ENCODE data around the gene MEAF6. TPM values are rescaled to one million over a fixed set of nuclear protein-coding genes. Genes with fewer than 3 reads are reported as not detected.
"Not testable (repeated sequence)": the region's sequence is repeated elsewhere in the genome, so short reads cannot be mapped to it uniquely, and the experiment has no call there.

MEAF6 gene
- total RNA-seq, 4 donors from 2014 or later = 26.9 to 81.7 (median 54.7) TPM

GRCh38 chr1:37553598-37553926, 39.0 kb upstream of the MEAF6 start:
- no peaks in the 10 kb centered on the region for H3K27me3 ChIP-seq
- H3K9me3 ChIP-seq = no peaks in the 10 kb centered on the region
- DNase-seq = no peak
- peaks cover 0 to 17% (median 5%) of the 10 kb centered on the region in 4 donors for H3K4me1 ChIP-seq
- peak overlapping the region; percentile 81 to 89 (median 84) for H3K27ac ChIP-seq
- H3K4me3 ChIP-seq = peak overlapping the region; percentile 71 to 94 (median 79)
- no peak for TF ChIP-seq POLR2A (IDR thresholded peaks at IDR 0.05)
- H3K36me3 ChIP-seq = peaks cover 0 to 28% (median 0%) of the 10 kb centered on the region in 3 donors

- TF ChIP-seq POLR2A (IDR thresholded peaks at IDR 0.05) (no peak), CTCF (IDR thresholded peaks at IDR 0.05) (no peak)
- Histone ChIP-seq H3K4me1 (peaks cover 0 to 10% (median 5%) of the 10 kb centered on the region in 4 donors), H3K36me3 (peaks cover 0 to 70% (median 0%) of the 10 kb centered on the region in 3 donors)
Observed at GRCh38 chr1:37549341-37549740, 34.8 kb upstream of the MEAF6 start.

DNA sequence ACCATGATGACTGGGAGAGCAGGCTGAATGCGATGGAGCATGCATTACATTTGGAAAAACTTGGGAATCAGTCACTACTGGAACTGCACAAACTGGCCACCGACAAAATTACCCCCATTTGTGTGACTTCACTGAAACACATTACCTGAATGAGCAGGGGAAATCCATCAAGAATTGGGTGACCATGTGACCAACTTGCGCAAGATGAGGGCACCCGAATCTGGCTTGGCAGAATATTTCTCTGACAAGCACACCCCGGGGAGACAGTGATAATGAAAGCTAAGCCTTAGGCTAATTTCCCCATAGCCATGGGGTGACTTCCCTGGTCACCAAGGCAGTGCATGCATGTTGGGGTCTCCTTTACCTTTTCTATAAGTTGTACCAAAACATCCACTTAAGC, 30.5 kb upstream of the MEAF6 start:
- no peaks in the 10 kb centered on the region for H3K27me3 ChIP-seq
- H3K36me3 ChIP-seq = peaks cover 0 to 70% (median 0%) of the 10 kb centered on the region in 3 donors
- TF ChIP-seq POLR2A (IDR thresholded peaks at IDR 0.05) (no peak), CTCF (IDR thresholded peaks at IDR 0.05) (no peak)
- H3K9me3 ChIP-seq = no peaks in the 10 kb centered on the region
- H3K27ac ChIP-seq = no peak overlapping the region
- no peak for DNase-seq
- no peak overlapping the region for H3K4me3 ChIP-seq
- H3K4me1 ChIP-seq = no peaks in the 10 kb centered on the region

More at GRCh38 chr1:37549341-37549740, 34.8 kb upstream of the MEAF6 start:
- Histone ChIP-seq H3K27ac (no peak overlapping the region), H3K4me3 (no peak overlapping the region), H3K9me3 (no peaks in the 10 kb centered on the region), H3K27me3 (no peaks in the 10 kb centered on the region)
- no peak for DNase-seq

DNA sequence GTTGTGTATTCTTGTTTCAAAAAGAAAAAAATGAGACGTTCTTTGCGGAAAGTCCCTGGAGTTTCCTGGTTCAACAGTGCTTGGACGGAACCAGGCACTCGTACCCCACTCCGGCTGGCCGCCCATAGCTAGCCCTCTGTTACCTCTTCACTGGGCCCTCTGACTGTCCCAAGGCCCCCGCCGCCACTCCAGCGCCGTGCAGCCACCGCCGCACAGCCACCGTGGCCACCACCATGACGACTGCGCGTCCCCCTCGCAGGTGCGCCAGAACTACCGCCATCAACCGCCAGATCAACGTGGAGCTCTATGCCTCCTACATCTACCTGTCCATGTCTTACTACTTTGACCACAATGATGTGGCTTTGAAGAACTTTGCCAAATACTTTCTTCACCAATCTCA, 30.0 kb upstream of the MEAF6 start:
- Histone ChIP-seq H3K4me1 (no peaks in the 10 kb centered on the region), H3K27me3 (no peaks in the 10 kb centered on the region), H3K9me3 (no peaks in the 10 kb centered on the region), H3K27ac (no peak overlapping the region), H3K36me3 (peaks cover 0 to 73% (median 0%) of the 10 kb centered on the region in 3 donors), H3K4me3 (no peak overlapping the region)
- TF ChIP-seq CTCF (IDR thresholded peaks at IDR 0.05) (no peak), POLR2A (IDR thresholded peaks at IDR 0.05) (no peak)
- no peak for DNase-seq

DNA sequence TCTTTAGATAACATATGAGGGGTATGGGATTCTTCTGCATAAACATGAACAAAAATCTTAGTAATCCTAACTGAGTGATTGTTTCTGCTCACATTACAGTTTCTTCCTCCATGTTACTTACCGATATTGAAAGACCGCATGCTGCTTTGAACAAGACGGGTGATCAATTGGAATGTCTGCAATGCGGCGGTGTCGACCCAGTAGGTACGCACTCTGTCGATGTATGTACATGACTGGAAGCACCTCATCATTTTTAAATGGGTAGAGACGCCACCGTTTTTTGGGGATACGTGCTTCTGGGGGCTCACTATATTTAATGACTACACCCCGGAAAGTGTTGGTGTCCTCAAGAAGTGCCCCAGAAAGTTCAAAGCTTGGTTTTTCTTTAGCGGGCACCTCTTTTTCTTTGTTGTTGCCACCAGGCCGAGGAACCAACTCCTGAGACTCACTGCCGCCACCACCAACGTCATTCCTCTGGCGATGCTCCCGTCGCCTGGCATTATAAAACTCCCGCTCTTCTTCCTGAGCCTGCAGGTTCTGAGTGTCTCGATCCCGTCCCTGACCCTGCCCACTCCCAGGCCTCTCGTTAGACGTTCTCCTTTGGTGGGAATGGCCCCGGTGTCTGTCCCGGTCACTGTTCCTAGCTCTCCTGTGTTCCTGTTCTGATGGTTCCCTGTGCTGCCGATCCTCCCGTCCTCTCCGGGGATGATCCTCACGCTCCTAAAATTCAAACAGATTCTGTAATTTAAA, 25.6 kb upstream of the MEAF6 start:
- DNase-seq = no peak
- H3K36me3 ChIP-seq = peaks cover 0 to 73% (median 0%) of the 10 kb centered on the region in 3 donors
- no peak for TF ChIP-seq CTCF (IDR thresholded peaks at IDR 0.05)
- TF ChIP-seq POLR2A (IDR thresholded peaks at IDR 0.05) = no peak
- no peaks in the 10 kb centered on the region for H3K4me1 ChIP-seq
- H3K9me3 ChIP-seq = no peaks in the 10 kb centered on the region
- H3K27me3 ChIP-seq = no peaks in the 10 kb centered on the region
- no peak overlapping the region for H3K27ac ChIP-seq
- no peak overlapping the region for H3K4me3 ChIP-seq

DNA sequence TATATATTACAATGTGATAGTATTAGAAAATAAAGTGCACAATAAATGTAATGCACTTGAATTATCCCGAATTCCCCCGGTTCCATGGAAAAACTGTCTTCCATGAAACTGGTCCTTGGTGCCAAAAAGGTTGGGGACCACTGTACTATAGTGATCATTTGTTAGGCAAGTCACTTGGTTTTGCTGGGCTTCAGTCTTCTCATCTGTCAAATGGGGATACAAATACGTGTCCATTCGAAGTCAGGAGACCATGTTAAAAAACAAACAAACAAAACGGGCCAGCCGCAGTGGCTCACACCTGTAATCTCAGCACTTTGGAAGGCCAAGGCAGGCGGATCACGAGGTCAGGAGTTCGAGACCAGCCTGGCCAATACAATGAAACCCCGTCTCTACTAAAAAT, 24.6 kb upstream of the MEAF6 start:
- H3K4me1 ChIP-seq, H3K27ac ChIP-seq, DNase-seq, H3K4me3 ChIP-seq, H3K27me3 ChIP-seq, H3K9me3 ChIP-seq: not testable (repeated sequence)
- H3K36me3 ChIP-seq = peaks cover 0 to 64% (median 0%) of the 10 kb centered on the region in 3 donors

Data from Peyer's patch (tissue), 4 donors.